Loucy (cell line): ENCODE data around the gene ZC3H14.

Experiments
- H2AFZ ChIP-seq: fragments of 200-600 bp; sonication (generic); 2 replicates; pipeline ENCODE4 v1.6.0; 2016; ENCODE audit warnings: antibody characterized with exemption, mild to moderate bottlenecking, low read length, moderate library complexity
- H3F3A ChIP-seq: fragments of 200-600 bp; 2 replicates; pipeline ENCODE4 v1.6.0; 2016; ENCODE audit warnings: antibody characterized with exemption, low read depth, mild to moderate bottlenecking
- H3K27me3 ChIP-seq: fragments of 200-600 bp; sonication (generic); 2 replicates; pipeline ENCODE4 v1.6.1; 2014; ENCODE audit warnings: low read length, mild to moderate bottlenecking; ENCODE audit not compliant: insufficient read depth, poor library complexity, severe bottlenecking
- H3K36me3 ChIP-seq: fragments of 200-600 bp; sonication (generic); 2 replicates; pipeline ENCODE4 v1.6.1; 2016; ENCODE audit warnings: low read length; ENCODE audit not compliant: insufficient read depth
- H3K4me1 ChIP-seq: fragments of 200-600 bp; sonication (generic); 2 replicates; pipeline ENCODE4 v1.5.1; 2014; ENCODE audit warnings: low read length, mild to moderate bottlenecking; ENCODE audit not compliant: insufficient read depth, poor library complexity, severe bottlenecking
- H3K4me2 ChIP-seq: fragments of 200-600 bp; sonication (generic); 2 replicates; pipeline ENCODE4 v1.6.0; 2014; ENCODE audit warnings: antibody characterized with exemption, low read length, low read depth, mild to moderate bottlenecking; ENCODE audit not compliant: poor library complexity, severe bottlenecking
- H3K4me3 ChIP-seq: fragments of 200-600 bp; sonication (generic); 2 replicates; pipeline ENCODE4 v1.5.1; 2014; ENCODE audit warnings: low read length, mild to moderate bottlenecking, mixed read lengths; ENCODE audit not compliant: poor library complexity, severe bottlenecking
- H3K79me2 ChIP-seq: fragments of 200-600 bp; sonication (generic); 2 replicates; pipeline ENCODE4 v1.6.1; 2014; ENCODE audit warnings: low read length; ENCODE audit not compliant: insufficient read depth
- H3K9ac ChIP-seq: fragments of 200-600 bp; sonication (generic); 2 replicates; pipeline ENCODE4 v1.6.0; 2014; ENCODE audit warnings: mild to moderate bottlenecking, low read depth, low read length, moderate library complexity; ENCODE audit not compliant: poor library complexity, severe bottlenecking
- H3K9me2 ChIP-seq: fragments of 200-600 bp; sonication (generic); replicated peaks from 2 replicates; pipeline ENCODE4 v1.6.1; 2016; ENCODE audit warnings: low read depth, low read length, mixed read lengths
- H3K9me3 ChIP-seq: fragments of 200-600 bp; sonication (generic); 2 replicates; pipeline ENCODE4 v1.6.1; 2014; ENCODE audit warnings: mild to moderate bottlenecking, antibody characterized with exemption, low read length, low read depth; ENCODE audit not compliant: insufficient read depth
- H4K20me1 ChIP-seq: fragments of 200-600 bp; sonication (generic); 2 replicates; pipeline ENCODE4 v1.6.0; 2014; ENCODE audit warnings: antibody characterized with exemption, low read length, mild to moderate bottlenecking; ENCODE audit not compliant: insufficient read depth, poor library complexity, severe bottlenecking
- EZH2phosphoT487 ChIP-seq: fragments of 200-600 bp; IDR thresholded peaks from 2 replicates; pipeline ENCODE4 v1.6.1; 2018; ENCODE audit warnings: antibody characterized with exemption, mild to moderate bottlenecking, moderate library complexity, borderline replicate concordance
- TF ChIP-seq, protein P1 (sequence below): fragments of 200-600 bp; sonication (generic); conservative IDR thresholded peaks from 2 replicates; pipeline ENCODE4 v1.5.1; 2014; ENCODE audit warnings: mild to moderate bottlenecking, antibody characterized with exemption, low read length

ZC3H14 gene

DNA sequence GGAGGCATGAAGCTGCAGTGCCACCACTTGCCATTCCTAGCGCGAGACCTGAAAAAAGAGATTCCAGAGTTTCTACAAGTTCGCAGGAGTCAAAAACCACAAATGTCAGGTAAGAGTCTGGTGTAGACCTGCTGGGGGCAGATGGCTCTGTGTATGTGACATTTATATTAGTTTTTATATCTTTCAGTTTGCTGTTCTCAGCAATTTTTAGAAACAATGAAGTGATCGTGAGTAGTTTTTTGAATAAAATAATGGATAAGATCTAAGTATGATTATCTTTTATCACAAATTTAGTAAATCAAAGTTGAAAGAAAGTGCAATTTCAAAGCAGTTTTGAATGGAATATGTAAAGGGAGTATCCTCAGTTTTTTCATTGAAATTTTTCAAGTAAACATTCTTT is 9.3 kb downstream of the ZC3H14 start:
- no peak overlapping the region for H3K4me2 ChIP-seq

DNA sequence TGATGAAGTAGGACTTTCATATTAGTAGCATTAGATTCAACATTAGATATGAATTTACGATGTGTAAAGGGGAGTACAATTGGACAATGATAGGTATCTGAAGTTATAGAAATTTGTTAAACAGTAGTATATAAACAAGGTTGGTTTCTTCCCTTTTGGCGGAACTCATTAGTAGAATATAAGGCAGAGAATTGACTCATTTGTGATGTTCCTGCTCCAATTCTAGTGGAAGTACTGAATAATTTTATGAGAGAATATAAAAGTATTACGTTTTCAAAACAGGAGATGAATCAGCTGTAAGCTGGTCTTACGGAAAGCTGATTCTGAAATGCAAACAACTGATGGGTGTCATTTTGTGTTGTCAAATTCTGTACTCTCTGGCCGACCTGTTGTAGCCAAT is 13.4 kb downstream of the ZC3H14 start:
- H3K9ac ChIP-seq: no peak overlapping the region
- H3K79me2 ChIP-seq: no peaks in the 10 kb centered on the region
- H3K9me3 ChIP-seq: no peaks in the 10 kb centered on the region
- H3K4me1 ChIP-seq: no peaks in the 10 kb centered on the region
- no peak overlapping the region for H3K4me3 ChIP-seq
- H2AFZ ChIP-seq: no peak overlapping the region
- H4K20me1 ChIP-seq: no peaks in the 10 kb centered on the region
- no peak overlapping the region for H3K4me2 ChIP-seq
- no peaks in the 10 kb centered on the region for H3F3A ChIP-seq
- no peak for TF ChIP-seq EZH2phosphoT487
- TF ChIP-seq, protein P1, sequence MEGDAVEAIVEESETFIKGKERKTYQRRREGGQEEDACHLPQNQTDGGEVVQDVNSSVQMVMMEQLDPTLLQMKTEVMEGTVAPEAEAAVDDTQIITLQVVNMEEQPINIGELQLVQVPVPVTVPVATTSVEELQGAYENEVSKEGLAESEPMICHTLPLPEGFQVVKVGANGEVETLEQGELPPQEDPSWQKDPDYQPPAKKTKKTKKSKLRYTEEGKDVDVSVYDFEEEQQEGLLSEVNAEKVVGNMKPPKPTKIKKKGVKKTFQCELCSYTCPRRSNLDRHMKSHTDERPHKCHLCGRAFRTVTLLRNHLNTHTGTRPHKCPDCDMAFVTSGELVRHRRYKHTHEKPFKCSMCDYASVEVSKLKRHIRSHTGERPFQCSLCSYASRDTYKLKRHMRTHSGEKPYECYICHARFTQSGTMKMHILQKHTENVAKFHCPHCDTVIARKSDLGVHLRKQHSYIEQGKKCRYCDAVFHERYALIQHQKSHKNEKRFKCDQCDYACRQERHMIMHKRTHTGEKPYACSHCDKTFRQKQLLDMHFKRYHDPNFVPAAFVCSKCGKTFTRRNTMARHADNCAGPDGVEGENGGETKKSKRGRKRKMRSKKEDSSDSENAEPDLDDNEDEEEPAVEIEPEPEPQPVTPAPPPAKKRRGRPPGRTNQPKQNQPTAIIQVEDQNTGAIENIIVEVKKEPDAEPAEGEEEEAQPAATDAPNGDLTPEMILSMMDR: no peak
- H3K9me2 ChIP-seq: no peaks in the 10 kb centered on the region
- H3K27me3 ChIP-seq: no peaks in the 10 kb centered on the region
- peaks cover 80% of the 10 kb centered on the region; the same call in 1 of the 2 replicates for H3K36me3 ChIP-seq

More for the DNA sequence above, 9.3 kb downstream of the ZC3H14 start:
- Histone ChIP-seq H3K4me1 (no peaks in the 10 kb centered on the region), H3K4me3 (no peak overlapping the region), H3F3A (no peaks in the 10 kb centered on the region), H3K79me2 (no peaks in the 10 kb centered on the region), H3K9ac (no peak overlapping the region), H3K9me2 (no peaks in the 10 kb centered on the region), H3K27me3 (no peaks in the 10 kb centered on the region), H4K20me1 (no peaks in the 10 kb centered on the region), H3K9me3 (no peaks in the 10 kb centered on the region), H2AFZ (no peak overlapping the region), H3K36me3 (peaks cover 82% of the 10 kb centered on the region)
- TF ChIP-seq, protein P1: no peak
- TF ChIP-seq EZH2phosphoT487: no peak

DNA sequence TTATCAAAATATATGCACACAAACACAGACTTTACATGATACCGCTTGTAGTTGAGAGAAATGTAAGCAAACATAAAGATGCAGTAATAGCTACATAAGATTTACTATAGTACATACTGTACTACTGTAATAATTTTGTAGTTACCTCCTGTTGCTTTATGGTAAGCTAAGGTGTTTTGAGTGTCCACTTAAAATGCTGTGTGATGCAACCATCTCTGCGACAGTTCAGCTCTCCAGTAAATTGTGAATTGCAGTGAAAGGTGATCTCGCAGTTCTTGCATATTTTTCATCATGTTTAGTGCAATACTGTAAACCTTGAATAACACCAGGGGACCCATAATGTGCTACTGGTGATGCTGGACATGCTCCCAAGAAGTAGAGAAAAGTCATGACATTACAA is 21.6 kb downstream of the ZC3H14 start:
- no peaks in the 10 kb centered on the region for H3K79me2 ChIP-seq
- no peak overlapping the region for H3K4me3 ChIP-seq
- H3K9me2 ChIP-seq: no peaks in the 10 kb centered on the region
- no peaks in the 10 kb centered on the region for H3K27me3 ChIP-seq
- no peak overlapping the region for H2AFZ ChIP-seq
- H3K36me3 ChIP-seq: peaks cover 39% of the 10 kb centered on the region
- no peaks in the 10 kb centered on the region; the same call in 1 of the 2 replicates for H3K9me3 ChIP-seq
- no peaks in the 10 kb centered on the region for H3F3A ChIP-seq
- TF ChIP-seq, protein P1: no peak
- TF ChIP-seq EZH2phosphoT487: no peak
- H3K4me1 ChIP-seq: no peaks in the 10 kb centered on the region
- peaks cover 4% of the 10 kb centered on the region for H4K20me1 ChIP-seq
- no peak overlapping the region for H3K4me2 ChIP-seq
- no peak overlapping the region for H3K9ac ChIP-seq
